ENCODE measurements around the gene ZNF511. TPM values are rescaled to one million over a fixed set of nuclear protein-coding genes. Genes with fewer than 3 reads are reported as not detected.

Gene ZNF511
- total and polyA plus RNA-seq, 2 of the 4 experiments (the other 2 are of a cell fraction) = 13.6 to 32.6 TPM

DNA sequence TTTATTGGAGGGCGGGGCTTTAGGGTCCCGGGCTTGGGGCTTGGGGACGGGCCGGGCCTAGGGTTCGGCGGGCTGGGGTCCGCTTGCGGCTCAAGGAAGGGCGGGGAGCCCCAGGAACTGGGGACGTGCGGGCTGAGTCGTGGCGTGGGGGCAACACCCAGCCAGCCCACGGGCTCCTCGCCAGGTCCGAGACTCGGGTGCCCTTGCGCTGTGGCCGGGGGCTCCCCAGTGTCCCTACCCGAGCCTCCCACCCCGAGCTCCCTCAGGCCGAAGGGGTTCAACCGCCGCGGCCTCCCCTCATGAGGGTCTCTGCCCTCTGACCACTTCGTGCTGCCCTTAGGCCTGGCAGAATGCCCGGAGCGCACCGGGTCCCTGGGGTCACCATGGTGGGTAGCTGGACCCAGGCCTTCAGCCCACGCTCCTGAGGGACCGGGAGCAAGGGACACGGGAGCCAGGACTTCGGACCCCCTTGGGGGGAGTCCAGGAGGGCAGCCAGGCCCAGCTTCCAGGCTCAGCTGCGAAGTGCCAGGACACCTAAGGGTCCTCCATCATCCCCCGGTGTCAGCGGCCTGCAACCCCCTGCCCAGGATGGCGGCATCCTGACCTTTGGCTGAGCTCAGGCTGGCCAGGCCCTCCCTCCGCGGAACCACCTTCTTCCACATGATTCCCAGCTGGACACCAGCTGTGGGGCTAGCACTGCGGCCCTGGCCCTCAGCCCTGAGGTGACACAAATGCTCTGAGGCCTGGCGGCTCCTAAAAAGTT lies 49.6 kb downstream of the ZNF511 start:
- Histone ChIP-seq H4K8ac (ENCODE audit: low read depth in 2 of 2, low read length in 2 of 2) (no peak overlapping the region), H3K79me1 (ENCODE audit: low read depth in 1 of 2, low read length in 2 of 2) (peaks cover 8 to 13% of the 10 kb centered on the region in 2 experiments; a peak in 2 of 4 replicates), H3K27me3 (ENCODE audit: control insufficient read depth, insufficient read depth, low read length) (no peaks in the 10 kb centered on the region), H2BK5ac (ENCODE audit: low read depth, low read length, poor library complexity, severe bottlenecking) (no peak overlapping the region), H4K5ac (ENCODE audit: low read depth, low read length) (no peak overlapping the region), H3K4me2 (ENCODE audit: low read depth, low read length) (no peak overlapping the region), H2AFZ (replicated peaks; ENCODE audit: low read length, poor library complexity) (no peak overlapping the region), H3K9ac (ENCODE audit: low read depth, low read length) (no peak overlapping the region), H3K56ac (ENCODE audit: extremely low read depth, insufficient read depth, low read length) (no peak overlapping the region), H3K36me3 (ENCODE audit: control insufficient read depth, insufficient read depth, low read length) (peaks cover 20% of the 10 kb centered on the region), H3K4ac (ENCODE audit: low read depth, low read length) (no peak overlapping the region), H4K20me1 (ENCODE audit: insufficient read depth, low read length) (no peaks in the 10 kb centered on the region; the same call in 1 of the 2 replicates), H3K9me3 (ENCODE audit: control insufficient read depth, insufficient read depth, low read length) (no peaks in the 10 kb centered on the region), H3K4me3 (ENCODE audit: insufficient read depth, low read depth, low read length) (no peak overlapping the region), H2BK20ac (ENCODE audit: low read depth, low read length) (no peak overlapping the region), H3K9me1 (ENCODE audit: insufficient read depth, low read length) (no peaks in the 10 kb centered on the region), H3K14ac (replicated peaks; ENCODE audit: low read depth, low read length) (no peak overlapping the region), H3K4me1 (ENCODE audit: control insufficient read depth, insufficient read depth, low read length) (peaks cover 6% of the 10 kb centered on the region; the same call in 1 of the 2 replicates), H2BK15ac (ENCODE audit: low read depth, low read length) (no peak overlapping the region), H2AK9ac (replicated peaks; ENCODE audit: low read depth, low read length, poor library complexity) (no peak overlapping the region), H2BK120ac (ENCODE audit: low read depth, low read length) (no peak overlapping the region), H3K27ac (ENCODE audit: insufficient read depth, low read length) (no peak overlapping the region), H4K91ac (ENCODE audit: insufficient read depth, low read depth, low read length) (no peak overlapping the region), H3K23ac (ENCODE audit: low read depth, low read length) (no peak overlapping the region), H2AK5ac (ENCODE audit: low read depth, low read length) (no peak overlapping the region), H3K18ac (ENCODE audit: low read depth, low read length) (no peak overlapping the region)
- intact Hi-C loops (cut with micrococcal nuclease) = no loop called here
- CTCF ChIA-PET = no interaction called here
- in situ Hi-C loops (cut with MboI; ENCODE audit: low sequenced_read_pairs) = no loop called here
- DNase-seq = no peak
- no TSS peak for BruUV-seq (replicated peaks)
- no peak for ATAC-seq (ENCODE audit: low read depth)
- WGBS, 2 experiments (ENCODE audit: extremely low coverage in 2 of 2, insufficient read length in 1 of 2) = 75% methylated on average over 17 of the region's 41 CpGs; no CpG with 5 or more reads in 1 of the 2 experiments
- dilution Hi-C loops (cut with HindIII; ENCODE audit: low sequenced_read_pairs, unreplicated experiment) = no loop called here
- POLR2A ChIA-PET (ENCODE audit: unreplicated experiment) = no interaction called here
- TF ChIP-seq MXI1 (IDR thresholded peaks at IDR 0.05; ENCODE audit: borderline replicate concordance, low read depth, low read length) (no peak), FOS (IDR thresholded peaks at IDR 0.05; ENCODE audit: low read depth, low read length) (no peak), MAFK (IDR thresholded peaks at IDR 0.05; ENCODE audit: low read depth, low read length) (no peak), RFX5 (IDR thresholded peaks at IDR 0.05; ENCODE audit: low read depth, low read length) (no peak), SMC3 (IDR thresholded peaks at IDR 0.05; ENCODE audit: low read depth, low read length) (no peak), RAD21 (IDR thresholded peaks at IDR 0.05; ENCODE audit: low read length) (no peak), POLR2A (IDR thresholded peaks at IDR 0.05; ENCODE audit: low read depth, low read length) (no peak), RCOR1 (IDR thresholded peaks at IDR 0.05; ENCODE audit: insufficient replicate concordance, low read length) (no peak), CEBPB (IDR thresholded peaks at IDR 0.05; ENCODE audit: low read depth, low read length) (no peak), BHLHE40 (IDR thresholded peaks at IDR 0.05; ENCODE audit: low read depth, low read length) (no peak)
- TF ChIP-seq, protein P1, sequence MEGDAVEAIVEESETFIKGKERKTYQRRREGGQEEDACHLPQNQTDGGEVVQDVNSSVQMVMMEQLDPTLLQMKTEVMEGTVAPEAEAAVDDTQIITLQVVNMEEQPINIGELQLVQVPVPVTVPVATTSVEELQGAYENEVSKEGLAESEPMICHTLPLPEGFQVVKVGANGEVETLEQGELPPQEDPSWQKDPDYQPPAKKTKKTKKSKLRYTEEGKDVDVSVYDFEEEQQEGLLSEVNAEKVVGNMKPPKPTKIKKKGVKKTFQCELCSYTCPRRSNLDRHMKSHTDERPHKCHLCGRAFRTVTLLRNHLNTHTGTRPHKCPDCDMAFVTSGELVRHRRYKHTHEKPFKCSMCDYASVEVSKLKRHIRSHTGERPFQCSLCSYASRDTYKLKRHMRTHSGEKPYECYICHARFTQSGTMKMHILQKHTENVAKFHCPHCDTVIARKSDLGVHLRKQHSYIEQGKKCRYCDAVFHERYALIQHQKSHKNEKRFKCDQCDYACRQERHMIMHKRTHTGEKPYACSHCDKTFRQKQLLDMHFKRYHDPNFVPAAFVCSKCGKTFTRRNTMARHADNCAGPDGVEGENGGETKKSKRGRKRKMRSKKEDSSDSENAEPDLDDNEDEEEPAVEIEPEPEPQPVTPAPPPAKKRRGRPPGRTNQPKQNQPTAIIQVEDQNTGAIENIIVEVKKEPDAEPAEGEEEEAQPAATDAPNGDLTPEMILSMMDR (conservative IDR thresholded peaks at IDR 0.05; ENCODE audit: low read depth, low read length) = no peak
